Heart left ventricle (tissue), 13 donors: Measurements from ENCODE around the gene SIGLECL1.

Source experiments
- POLR2A ChIP-seq, 2 donors: fragments of 450-650 bp; IDR thresholded peaks; one replicate each; pipeline ENCODE4 v1.6.1; 2017; ENCODE audit warnings: antibody characterized with exemption in 2 of 2, mild to moderate bottlenecking in 2 of 2, moderate library complexity in 2 of 2
- TF ChIP-seq, protein P1 (sequence below), 12 donors: fragments of 200-600 bp; sonication (generic) in 4 of 12; IDR thresholded peaks; one replicate each; pipeline versions ENCODE4 v1.5.0 to v1.8.0; 2018 to 2022; ENCODE audit warnings: antibody characterized with exemption in 12 of 12, mild to moderate bottlenecking in 5 of 12
- donor health status: ischemic (EF 13 %, LVEDD 7.1; RV severe dilation, severe dysfunction).
- donor health status: DM: no; HTN: yes; CAD: no.
- donor health status: DM: no; HTN: no; CAD: no.
- donor health status: ischemic (EF 25% LVEDD 6.9; RV normal size, moderate dysfunction).
- donor health status: ischemic (EF 25% LVEDD 5.7; RV mildly dilated, moderate dysfunction).
- donor health status: ischemic (EF 35%, LVEDD 5.7; RV mildly dilated, moderate dysfunction).
- donor health status: nonischemic (EF 11% LVEDD 7.7; RV severe dilation, severe dysfunction).
- donor health status: DM: yes; HTN: yes; CAD: no.
- donor health status: PGD.
- donor health status: ischemic (EF 29% LVEDD 5.4; RV normal size, mild dysfunction).
- donor health status: nonischemic (EF 23%, LVEDD 6.1; RV moderate dilation, normal function).

DNA sequence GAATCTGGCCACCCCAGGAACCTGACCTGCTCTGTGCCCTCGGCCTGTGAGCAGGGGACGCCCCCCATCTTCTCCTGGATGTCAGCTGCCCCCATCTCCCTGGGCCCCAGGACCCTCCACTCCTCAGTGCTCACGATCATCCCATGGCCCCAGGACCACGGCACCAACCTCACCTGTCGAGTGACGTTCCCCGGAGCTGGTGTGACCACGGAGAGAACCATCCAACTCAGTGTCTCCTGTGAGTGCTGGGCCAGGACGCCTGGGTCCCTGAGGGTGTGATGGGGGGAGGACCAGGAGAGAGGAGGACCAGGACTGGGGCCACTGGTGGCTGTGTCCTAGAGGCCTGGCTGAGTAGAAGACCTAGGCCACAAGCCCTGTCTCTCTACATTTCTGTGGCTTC lies 39.0 kb upstream of the SIGLECL1 start:
- TF ChIP-seq, protein P1, sequence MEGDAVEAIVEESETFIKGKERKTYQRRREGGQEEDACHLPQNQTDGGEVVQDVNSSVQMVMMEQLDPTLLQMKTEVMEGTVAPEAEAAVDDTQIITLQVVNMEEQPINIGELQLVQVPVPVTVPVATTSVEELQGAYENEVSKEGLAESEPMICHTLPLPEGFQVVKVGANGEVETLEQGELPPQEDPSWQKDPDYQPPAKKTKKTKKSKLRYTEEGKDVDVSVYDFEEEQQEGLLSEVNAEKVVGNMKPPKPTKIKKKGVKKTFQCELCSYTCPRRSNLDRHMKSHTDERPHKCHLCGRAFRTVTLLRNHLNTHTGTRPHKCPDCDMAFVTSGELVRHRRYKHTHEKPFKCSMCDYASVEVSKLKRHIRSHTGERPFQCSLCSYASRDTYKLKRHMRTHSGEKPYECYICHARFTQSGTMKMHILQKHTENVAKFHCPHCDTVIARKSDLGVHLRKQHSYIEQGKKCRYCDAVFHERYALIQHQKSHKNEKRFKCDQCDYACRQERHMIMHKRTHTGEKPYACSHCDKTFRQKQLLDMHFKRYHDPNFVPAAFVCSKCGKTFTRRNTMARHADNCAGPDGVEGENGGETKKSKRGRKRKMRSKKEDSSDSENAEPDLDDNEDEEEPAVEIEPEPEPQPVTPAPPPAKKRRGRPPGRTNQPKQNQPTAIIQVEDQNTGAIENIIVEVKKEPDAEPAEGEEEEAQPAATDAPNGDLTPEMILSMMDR (IDR thresholded peaks at IDR 0.05), result no peak
- no peak for TF ChIP-seq POLR2A (IDR thresholded peaks at IDR 0.05)
